Liver (tissue), 9 donors: ENCODE data around the gene IFRD1. TPM values are rescaled to one million over a fixed set of nuclear protein-coding genes. Genes with fewer than 3 reads are reported as not detected.

ENCODE experiments used
- DNase-seq: peaks from one replicate; pipeline ENCODE4 v3.0.0-alpha.2; 2017; ENCODE audit warnings: low spot score
- H3K27ac ChIP-seq, 2 donors: one replicate each; pipeline ENCODE4 v1.7.0; 2013; ENCODE audit warnings: inconsistent platforms in 2 of 2, low read length in 2 of 2, control low read depth in 1 of 2, low read depth in 1 of 2, mild to moderate bottlenecking in 1 of 2
- H3K27me3 ChIP-seq, 4 donors: one replicate each; pipeline versions ENCODE4 v1.6.1 to v1.7.0; 2013; ENCODE audit warnings: low read length in 3 of 4, inconsistent platforms in 1 of 4, mild to moderate bottlenecking in 1 of 4, moderate library complexity in 1 of 4; ENCODE audit not compliant: control insufficient read depth in 4 of 4, insufficient read depth in 4 of 4
- H3K36me3 ChIP-seq, 4 donors: one replicate each; pipeline versions ENCODE4 v1.6.1 to v1.7.0; 2013; ENCODE audit warnings: low read length in 3 of 4, mild to moderate bottlenecking in 3 of 4, low read depth in 1 of 4, moderate library complexity in 1 of 4; ENCODE audit not compliant: control insufficient read depth in 4 of 4, insufficient read depth in 3 of 4
- H3K4me1 ChIP-seq, 4 donors: one replicate each; pipeline versions ENCODE4 v1.6.1 to v1.7.0; 2013; ENCODE audit warnings: low read length in 3 of 4, mild to moderate bottlenecking in 3 of 4, moderate library complexity in 1 of 4; ENCODE audit not compliant: control insufficient read depth in 4 of 4, insufficient read depth in 4 of 4
- H3K4me3 ChIP-seq, 3 donors: one replicate each; pipeline versions ENCODE4 v1.6.1 to v1.7.0; 2013; ENCODE audit warnings: low read length in 3 of 3, control low read depth in 1 of 3, low read depth in 1 of 3, mild to moderate bottlenecking in 1 of 3
- H3K9ac ChIP-seq, 2 donors: one replicate each; pipeline ENCODE4 v1.7.0; 2013; ENCODE audit warnings: low read length in 2 of 2, mild to moderate bottlenecking in 2 of 2, moderate library complexity in 2 of 2, control low read depth in 1 of 2, low read depth in 1 of 2
- H3K9me3 ChIP-seq, 4 donors: one replicate each; pipeline versions ENCODE4 v1.6.1 to v1.7.0; 2013; ENCODE audit warnings: low read length in 3 of 4; ENCODE audit not compliant: control insufficient read depth in 4 of 4
- ATF3 ChIP-seq: IDR thresholded peaks from 2 replicates; pipeline ENCODE4 v1.6.1; 2016; ENCODE audit warnings: antibody characterized with exemption
- CTCF ChIP-seq: fragments of 150-350 bp; IDR thresholded peaks from 2 replicates; pipeline ENCODE4 v1.5.1; 2017; ENCODE audit warnings: improper control_type of control experiment, low read depth, low read length; ENCODE audit not compliant: missing input control
- EGR1 ChIP-seq, 2 donors: IDR thresholded peaks; 2 replicates each; pipeline ENCODE4 v1.6.1; 2016 to 2018; ENCODE audit warnings: antibody characterized with exemption in 2 of 2, low read depth in 2 of 2
- FOXA1 ChIP-seq: IDR thresholded peaks from 2 replicates; pipeline ENCODE4 v1.6.1; 2016; ENCODE audit warnings: antibody characterized with exemption
- FOXA2 ChIP-seq: IDR thresholded peaks from 2 replicates; pipeline ENCODE4 v1.6.1; 2016; ENCODE audit warnings: antibody characterized with exemption
- GABPA ChIP-seq, 2 donors: IDR thresholded peaks in 1 of 2; conservative IDR thresholded peaks in 1 of 2; 2 replicates each; pipeline ENCODE4 v1.6.1; 2016; ENCODE audit warnings: antibody characterized with exemption in 2 of 2, mild to moderate bottlenecking in 1 of 2, moderate library complexity in 1 of 2
- HNF4A ChIP-seq, 2 donors: conservative IDR thresholded peaks; 2 replicates each; pipeline ENCODE4 v1.6.1; 2016; ENCODE audit warnings: antibody characterized with exemption in 2 of 2, mild to moderate bottlenecking in 2 of 2
- HNF4G ChIP-seq: IDR thresholded peaks from 2 replicates; pipeline ENCODE4 v1.6.1; 2016; ENCODE audit warnings: antibody characterized with exemption
- JUND ChIP-seq, 2 donors: IDR thresholded peaks; 2 replicates each; pipeline ENCODE4 v1.6.1; 2016; ENCODE audit warnings: antibody characterized with exemption in 2 of 2
- MAX ChIP-seq: IDR thresholded peaks from 2 replicates; pipeline ENCODE4 v1.6.1; 2016; ENCODE audit warnings: antibody characterized with exemption
- NR2F2 ChIP-seq: IDR thresholded peaks from 2 replicates; pipeline ENCODE4 v1.6.1; 2016; ENCODE audit warnings: antibody characterized with exemption
- RAD21 ChIP-seq, 2 donors: IDR thresholded peaks; 2 replicates each; pipeline ENCODE4 v1.6.1; 2016; ENCODE audit warnings: antibody characterized with exemption in 2 of 2, mild to moderate bottlenecking in 2 of 2
- REST ChIP-seq: IDR thresholded peaks from 2 replicates; pipeline ENCODE4 v1.6.1; 2016; ENCODE audit warnings: antibody characterized with exemption, mild to moderate bottlenecking
- RXRA ChIP-seq, 2 donors: IDR thresholded peaks; 2 replicates each; pipeline ENCODE4 v1.6.1; 2017 to 2018; ENCODE audit warnings: antibody characterized with exemption in 2 of 2, mild to moderate bottlenecking in 1 of 2
- SP1 ChIP-seq: IDR thresholded peaks from 2 replicates; pipeline ENCODE4 v1.6.1; 2018; ENCODE audit warnings: antibody characterized with exemption, mild to moderate bottlenecking
- TAF1 ChIP-seq: conservative IDR thresholded peaks from 2 replicates; pipeline ENCODE4 v1.6.1; 2016; ENCODE audit warnings: antibody characterized with exemption, mild to moderate bottlenecking
- YY1 ChIP-seq: IDR thresholded peaks from 2 replicates; pipeline ENCODE4 v1.6.1; 2016; ENCODE audit warnings: antibody characterized with exemption, mild to moderate bottlenecking
- ZBTB33 ChIP-seq: IDR thresholded peaks from 2 replicates; pipeline ENCODE4 v1.6.1; 2016; ENCODE audit warnings: antibody characterized with exemption
- WGBS: extraction: QIAGEN DNeasy Blood & Tissue Kit; methylation state at CpG from one replicate; pipeline ENCODE4 v1.1.7; 2013; 5-methylcytosine and 5-hydroxymethylcytosine counted together
- polyA plus RNA-seq, 2 donors: library from polyadenylated mRNA; stranded (reverse) in 1 of 2; unstranded in 1 of 2; fragments of 200-250 nt in 1 of 2; fragments of >200 nt in 1 of 2; fragmentation: Nextera tagmentation in 1 of 2; extraction: Ambion mirVana in 1 of 2; gene quantifications; one replicate each; pipeline versions ENCODE4 v1.2.1 to v1.2.3, GENCODE V29; 2013 to 2015
- total RNA-seq, 2 donors: library from RNA; depleted of rRNA; stranded (reverse); fragments of >200 nt; gene quantifications; one replicate each; pipeline ENCODE4 v1.2.3, GENCODE V29; 2014
- donor health status: healthy.
- donor health status: healthy.
- donor health status: healthy.
- donor health status: healthy.
- donor health status: healthy.

The IFRD1 gene
- total and polyA plus RNA-seq, 4 donors = 7.7 to 35.6 (median 21.1) TPM

GRCh38 chr7:112510743-112511110, 60.5 kb downstream of the IFRD1 start:
- no peaks in the 10 kb centered on the region for H3K27me3 ChIP-seq
- H3K9me3 ChIP-seq = no peaks in the 10 kb centered on the region
- H3K36me3 ChIP-seq = no peaks in the 10 kb centered on the region
- no peaks in the 10 kb centered on the region for H3K4me1 ChIP-seq
- H3K4me3 ChIP-seq = no peak overlapping the region
- TF ChIP-seq CTCF (no peak), YY1 (no peak), RAD21 (IDR thresholded peaks at IDR 0.05) (no peak), MAX (no peak), ZBTB33 (no peak), GABPA (IDR thresholded peaks at IDR 0.05 in 1 of 2, conservative IDR thresholded peaks at IDR 0.05 in 1 of 2) (no peak)
- no peak overlapping the region for H3K9ac ChIP-seq
- DNase-seq = no peak
- H3K27ac ChIP-seq = no peak overlapping the region

GRCh38 chr7:112511451-112512202, 61.4 kb downstream of the IFRD1 start:
- 91% methylated on average over 6 of the region's 6 CpGs for WGBS
- Histone ChIP-seq H3K9ac (no peak overlapping the region), H3K36me3 (no peaks in the 10 kb centered on the region), H3K9me3 (no peaks in the 10 kb centered on the region), H3K27me3 (no peaks in the 10 kb centered on the region), H3K4me3 (no peak overlapping the region), H3K27ac (no peak overlapping the region), H3K4me1 (no peaks in the 10 kb centered on the region)
- no peak for DNase-seq
- no peak for TF ChIP-seq CTCF
- TF ChIP-seq NR2F2 = no peak
- no peak for TF ChIP-seq EGR1 (IDR thresholded peaks at IDR 0.05; ENCODE audit: low read depth in 2 of 2)
- TF ChIP-seq FOXA1 = no peak
- TF ChIP-seq HNF4A (conservative IDR thresholded peaks at IDR 0.05) = no peak
- no peak for TF ChIP-seq ATF3
- TF ChIP-seq RXRA (IDR thresholded peaks at IDR 0.05) = no peak
- TF ChIP-seq SP1 = no peak
- TF ChIP-seq FOXA2 = no peak
- no peak for TF ChIP-seq HNF4G
- no peak for TF ChIP-seq MAX
- no peak for TF ChIP-seq RAD21 (IDR thresholded peaks at IDR 0.05)
- TF ChIP-seq JUND (IDR thresholded peaks at IDR 0.05) = no peak
- TF ChIP-seq GABPA (IDR thresholded peaks at IDR 0.05 in 1 of 2, conservative IDR thresholded peaks at IDR 0.05 in 1 of 2) = no peak
- TF ChIP-seq ZBTB33 = no peak
- no peak for TF ChIP-seq TAF1
- no peak for TF ChIP-seq REST
- TF ChIP-seq YY1 = no peak
